Duodenal mucosa (tissue), 2 donors: ENCODE measurements around the gene RPS14.

Experiments
- H3K27ac ChIP-seq: one replicate; pipeline ENCODE4 v1.7.0; 2013; ENCODE audit warnings: low read depth, low read length
- H3K27me3 ChIP-seq, 2 donors: one replicate each; pipeline ENCODE4 v1.7.0; 2013; ENCODE audit warnings: low read length in 2 of 2, control low read depth in 1 of 2; ENCODE audit not compliant: insufficient read depth in 2 of 2, control insufficient read depth in 1 of 2
- H3K36me3 ChIP-seq, 2 donors: one replicate each; pipeline ENCODE4 v1.7.0; 2013; ENCODE audit warnings: low read length in 2 of 2, control low read depth in 1 of 2; ENCODE audit not compliant: insufficient read depth in 2 of 2, control insufficient read depth in 1 of 2
- H3K4me1 ChIP-seq, 2 donors: one replicate each; pipeline ENCODE4 v1.7.0; 2013; ENCODE audit warnings: low read length in 2 of 2, control low read depth in 1 of 2; ENCODE audit not compliant: insufficient read depth in 2 of 2, control insufficient read depth in 1 of 2
- H3K4me3 ChIP-seq, 2 donors: one replicate each; pipeline ENCODE4 v1.7.0; 2013; ENCODE audit warnings: low read length in 2 of 2, low read depth in 1 of 2
- H3K9ac ChIP-seq, 2 donors: one replicate each; pipeline ENCODE4 v1.7.0; 2013; ENCODE audit warnings: low read length in 2 of 2, low read depth in 1 of 2
- H3K9me3 ChIP-seq, 2 donors: one replicate each; pipeline ENCODE4 v1.7.0; 2013; ENCODE audit warnings: low read length in 2 of 2, control low read depth in 1 of 2; ENCODE audit not compliant: control insufficient read depth in 1 of 2

Gene RPS14

GRCh38 chr5:150490296-150490669, 40.7 kb upstream of the RPS14 start:
- no peak overlapping the region for H3K27ac ChIP-seq
- H3K27me3 ChIP-seq = no peaks in the 10 kb centered on the region
- no peak overlapping the region for H3K4me3 ChIP-seq
- peaks cover 54 to 55% of the 10 kb centered on the region in 2 donors for H3K4me1 ChIP-seq
- no peaks in the 10 kb centered on the region for H3K36me3 ChIP-seq
- H3K9ac ChIP-seq = no peak overlapping the region
- H3K9me3 ChIP-seq = no peaks in the 10 kb centered on the region

- Histone ChIP-seq H3K4me3 (no peak overlapping the region), H3K27ac (peak overlapping the region; percentile 54), H3K4me1 (peaks cover 57 to 58% of the 10 kb centered on the region in 2 donors)
Measured at GRCh38 chr5:150489360-150490295, 40.1 kb upstream of the RPS14 start.

GRCh38 chr5:150488519-150489359, 39.2 kb upstream of the RPS14 start:
- Histone ChIP-seq H3K27ac (peak overlapping the region; percentile 54), H3K9ac (peak overlapping the region in 1 of 2 donors; percentile 1), H3K36me3 (no peaks in the 10 kb centered on the region), H3K9me3 (no peaks in the 10 kb centered on the region), H3K4me3 (peak overlapping the region in 1 of 2 donors; percentile 9), H3K27me3 (no peaks in the 10 kb centered on the region), H3K4me1 (peaks cover 57 to 58% of the 10 kb centered on the region in 2 donors)

More at GRCh38 chr5:150489360-150490295, 40.1 kb upstream of the RPS14 start:
- Histone ChIP-seq H3K27me3 (no peaks in the 10 kb centered on the region), H3K36me3 (no peaks in the 10 kb centered on the region), H3K9ac (peak overlapping the region in 1 of 2 donors; percentile 1), H3K9me3 (no peaks in the 10 kb centered on the region)

- Histone ChIP-seq H3K27ac (peak overlapping the region; percentile 86), H3K9ac (peak overlapping the region; percentile 49 to 79), H3K4me1 (peaks cover 57 to 58% of the 10 kb centered on the region in 2 donors), H3K4me3 (peak overlapping the region; percentile 61 to 76), H3K9me3 (no peaks in the 10 kb centered on the region), H3K36me3 (no peaks in the 10 kb centered on the region), H3K27me3 (no peaks in the 10 kb centered on the region)
Measured at GRCh38 chr5:150487199-150488061, 37.9 kb upstream of the RPS14 start.

GRCh38 chr5:150486402-150487198, 37.1 kb upstream of the RPS14 start:
- H3K27me3 ChIP-seq = no peaks in the 10 kb centered on the region
- H3K9me3 ChIP-seq = no peaks in the 10 kb centered on the region
- no peaks in the 10 kb centered on the region for H3K36me3 ChIP-seq
- H3K4me1 ChIP-seq = peaks cover 52% of the 10 kb centered on the region in 2 donors
- H3K9ac ChIP-seq = peak overlapping the region; percentile 49 to 79
- H3K4me3 ChIP-seq = peak overlapping the region; percentile 79
- H3K27ac ChIP-seq = peak overlapping the region; percentile 86

DNA sequence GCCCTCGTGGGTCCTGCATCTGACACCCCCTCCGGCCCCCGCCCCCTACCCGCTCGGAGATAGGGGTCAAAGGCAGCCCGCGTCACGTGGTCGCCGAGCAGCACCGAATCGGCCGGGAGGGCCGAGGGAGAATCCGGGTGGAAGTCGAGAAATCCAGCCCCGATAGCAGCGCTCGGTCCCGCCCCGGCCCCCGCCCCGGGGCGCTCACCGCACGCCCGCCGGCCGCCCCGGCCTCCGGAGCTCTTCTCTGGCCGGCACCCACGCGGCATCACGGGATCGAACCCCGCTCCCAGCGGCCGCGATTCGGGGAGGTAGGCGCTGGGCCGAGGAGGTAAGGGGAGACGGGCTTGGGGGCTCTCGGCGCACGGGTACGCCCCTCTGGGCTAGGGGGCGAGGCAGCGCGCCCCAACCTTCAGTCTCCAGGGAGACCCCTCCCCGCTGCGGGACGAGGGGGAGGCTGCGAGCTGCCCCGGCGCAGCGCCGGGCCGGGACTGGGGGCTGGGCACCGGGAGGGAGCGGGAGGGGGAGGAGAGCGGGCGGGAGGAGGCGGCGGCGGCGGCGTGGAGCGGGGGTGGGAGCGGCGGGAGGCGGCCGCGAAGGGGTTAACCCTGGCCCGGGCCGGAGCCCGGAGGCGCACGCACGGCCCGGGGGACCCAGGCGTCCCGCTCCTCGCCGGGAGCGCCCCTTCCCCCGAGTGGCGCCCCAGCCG, 36.3 kb upstream of the RPS14 start:
- H3K36me3 ChIP-seq = no peaks in the 10 kb centered on the region
- H3K4me1 ChIP-seq = peaks cover 44% of the 10 kb centered on the region in 2 donors
- H3K27me3 ChIP-seq = no peaks in the 10 kb centered on the region

DNA sequence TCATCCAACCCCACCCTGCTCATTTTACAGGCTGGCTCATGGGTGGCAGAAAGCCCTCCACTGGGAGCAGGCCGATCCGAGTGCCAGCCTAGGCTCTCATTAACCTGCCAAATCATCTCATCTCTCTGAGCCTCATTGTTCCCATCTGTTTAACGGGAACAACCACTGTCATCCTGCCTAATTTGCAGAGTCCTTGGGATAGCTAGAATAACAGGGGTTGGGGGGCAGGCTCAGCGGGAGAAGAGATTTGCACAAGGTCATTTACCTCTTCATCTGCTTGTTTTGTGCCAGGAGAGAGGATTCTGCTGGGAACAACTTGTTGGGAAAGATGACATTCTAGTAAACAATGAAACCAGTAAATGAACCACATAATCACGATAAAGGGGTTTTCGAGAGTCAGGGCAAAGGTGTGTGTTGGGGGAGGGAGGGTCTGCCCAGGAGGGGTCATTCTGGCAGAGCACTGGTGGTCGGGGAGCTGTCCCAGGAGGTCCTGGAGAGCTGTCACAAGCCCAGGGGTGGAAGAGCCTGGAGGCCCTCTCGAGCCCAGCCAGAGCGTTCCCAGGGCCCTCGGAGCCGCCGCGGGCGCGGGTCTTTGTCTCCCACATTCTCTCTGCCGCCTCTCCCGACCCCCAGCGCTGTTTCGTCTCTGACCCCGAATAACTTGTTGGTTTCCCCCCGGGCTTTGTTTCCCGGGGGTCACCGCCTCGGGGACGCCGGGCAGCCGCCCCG, 35.6 kb upstream of the RPS14 start:
- H3K27me3 ChIP-seq = no peaks in the 10 kb centered on the region

More for the DNA sequence above, 36.3 kb upstream of the RPS14 start:
- no peaks in the 10 kb centered on the region for H3K9me3 ChIP-seq
- H3K9ac ChIP-seq = peak overlapping the region; percentile 66 to 78
- H3K27ac ChIP-seq = peak overlapping the region; percentile 77
- peak overlapping the region; percentile 79 for H3K4me3 ChIP-seq

DNA sequence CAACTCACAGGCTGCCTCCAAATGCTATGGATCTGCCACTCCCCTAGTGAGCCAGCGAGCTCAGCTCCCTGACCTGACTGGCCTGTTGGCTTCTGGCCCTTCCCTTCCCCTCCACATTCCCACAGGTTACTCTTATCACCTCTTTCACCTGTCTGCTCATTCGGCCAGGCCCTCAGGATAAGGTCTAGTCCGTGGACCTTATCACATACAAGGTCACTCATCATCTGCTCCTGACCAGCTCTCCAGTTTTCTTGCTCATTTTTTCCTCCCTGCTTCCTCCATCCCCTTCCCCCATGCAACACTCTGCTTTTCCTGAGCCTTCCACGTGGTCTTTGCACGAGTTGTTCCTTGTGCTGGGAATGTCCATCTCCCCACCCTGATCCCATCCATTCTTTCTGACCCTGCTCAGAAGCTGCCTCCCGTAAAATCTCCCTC, 32.5 kb upstream of the RPS14 start:
- Histone ChIP-seq H3K9ac (no peak overlapping the region), H3K36me3 (no peaks in the 10 kb centered on the region), H3K4me3 (no peak overlapping the region), H3K9me3 (no peaks in the 10 kb centered on the region), H3K27me3 (peaks cover 0 to 2% of the 10 kb centered on the region in 2 donors), H3K4me1 (peaks cover 9 to 10% of the 10 kb centered on the region in 2 donors), H3K27ac (no peak overlapping the region)

More for the DNA sequence above, 35.6 kb upstream of the RPS14 start:
- Histone ChIP-seq H3K9ac (peak overlapping the region; percentile 66 to 78), H3K9me3 (no peaks in the 10 kb centered on the region), H3K4me3 (peak overlapping the region; percentile 79), H3K36me3 (no peaks in the 10 kb centered on the region), H3K4me1 (peaks cover 37 to 38% of the 10 kb centered on the region in 2 donors), H3K27ac (no peak overlapping the region)
